Vagina (tissue), 2 donors: ENCODE results near the gene DNMT3A.

Experiments used
- CTCF ChIP-seq, 3 experiments: fragments of 450-650 bp in 2 of 3; fragments of 200-600 bp in 1 of 3; sonication (generic) in 1 of 3; IDR thresholded peaks; one replicate each; pipeline ENCODE4 v1.5.1; 2017 to 2019; ENCODE audit warnings: antibody characterized with exemption in 3 of 3, mild to moderate bottlenecking in 2 of 3, moderate library complexity in 2 of 3
- POLR2A ChIP-seq, 2 donors: fragments of 450-650 bp; IDR thresholded peaks; one replicate each; pipeline ENCODE4 v1.6.1; 2017; ENCODE audit warnings: antibody characterized with exemption in 2 of 2, mild to moderate bottlenecking in 2 of 2, moderate library complexity in 2 of 2

- no peak for TF ChIP-seq CTCF (IDR thresholded peaks at IDR 0.05)
- TF ChIP-seq POLR2A (IDR thresholded peaks at IDR 0.05): no peak
Observed at GRCh38 chr2:25227576-25227975, 114.1 kb downstream of the DNMT3A start.
